ENCODE data around the gene SELENOT.
A peak's percentile ranks its signal among the peaks of the same experiment; 100 is the strongest.
"Not testable (repeated sequence)": the region's sequence is repeated elsewhere in the genome, so short reads cannot be mapped to it uniquely, and the experiment has no call there.

The SELENOT gene

DNA sequence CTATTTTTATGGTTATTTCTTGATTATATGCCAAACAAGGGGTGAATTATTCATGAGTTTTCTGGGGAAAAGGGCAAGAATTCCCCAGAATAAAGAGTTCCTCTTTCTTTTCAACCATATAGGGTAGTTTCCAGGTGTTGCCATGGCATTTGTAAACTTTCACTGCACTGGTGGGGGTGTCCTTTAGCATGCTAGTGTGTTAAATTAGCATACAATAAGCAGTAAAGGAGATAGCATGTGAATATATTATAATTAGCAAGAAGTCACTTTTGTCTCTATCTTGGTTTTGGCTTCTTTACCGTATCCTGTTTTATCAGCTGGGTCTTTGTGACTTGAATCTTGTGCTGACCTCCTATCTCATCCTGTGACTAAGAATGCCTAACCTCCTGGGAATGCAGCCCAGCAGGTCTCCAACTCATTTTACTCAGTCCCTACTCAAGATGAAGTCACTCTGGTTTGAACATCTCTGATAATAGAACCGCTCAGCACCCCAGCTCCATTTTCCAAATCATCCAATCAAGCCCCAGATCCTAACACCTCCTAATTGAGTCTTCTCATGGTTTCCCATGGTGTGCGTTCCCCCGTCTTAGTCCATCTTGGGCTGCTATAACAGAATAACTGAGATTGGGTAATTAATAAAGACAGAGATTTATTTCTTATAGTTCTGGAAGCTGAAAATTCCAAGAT is 3.4 kb upstream of the SELENOT start:
- Mint-ChIP-seq H3K4me3 (no peak overlapping the region), H3K36me3 (peaks cover 16% of the 10 kb centered on the region), H3K27me3 (peaks cover 4% of the 10 kb centered on the region), H3K9me3 (no peaks in the 10 kb centered on the region), H3K27ac (no peak overlapping the region), H3K4me1 (peaks cover 29% of the 10 kb centered on the region)
- DNase-seq = no peak
- CTCF ChIA-PET = no interaction called here

DNA sequence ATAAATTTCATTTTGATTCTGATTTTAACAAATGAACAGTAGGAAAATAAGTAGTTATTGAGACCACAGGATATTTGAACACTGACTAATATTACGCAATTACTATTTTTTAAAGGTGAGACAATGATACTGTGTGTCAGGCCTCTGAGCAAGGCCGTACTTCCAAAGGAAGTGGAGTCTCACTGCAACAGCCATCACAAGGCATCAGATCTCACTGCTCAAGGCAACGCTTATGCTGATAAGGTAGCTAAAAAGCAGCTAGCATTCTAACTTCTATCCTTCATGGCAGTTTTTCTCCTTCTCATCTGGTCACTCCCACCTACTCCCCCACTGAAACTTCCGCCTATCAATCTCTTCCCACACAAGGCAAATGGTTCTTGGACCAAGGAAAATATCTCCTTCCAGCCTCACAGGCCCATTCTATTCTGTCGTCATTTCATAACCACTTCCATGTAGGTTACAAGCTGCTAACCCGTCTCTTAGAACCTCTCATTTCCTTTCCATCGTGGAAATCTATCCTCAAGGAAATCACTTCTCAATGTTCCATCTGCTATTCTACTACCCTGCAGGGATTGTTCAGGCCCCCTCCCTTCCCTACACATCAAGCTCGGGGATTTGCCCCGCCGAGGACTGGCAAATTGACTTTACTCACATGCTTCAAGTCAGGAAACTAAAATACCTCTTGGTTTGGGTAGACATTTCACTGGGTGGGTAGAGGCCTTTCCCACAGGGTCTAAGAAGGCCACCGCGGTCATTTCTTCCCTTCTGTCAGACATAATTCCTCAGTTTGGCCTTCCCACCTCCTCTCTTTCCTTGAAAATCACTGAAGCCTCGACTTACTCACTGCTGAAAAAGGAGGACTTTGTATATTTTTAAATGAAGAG is 2.2 kb upstream of the SELENOT start:
- H3K36me3 Mint-ChIP-seq = peaks cover 18% of the 10 kb centered on the region
- peaks cover 39% of the 10 kb centered on the region for H3K4me1 Mint-ChIP-seq
- H3K27ac Mint-ChIP-seq, CTCF ChIA-PET, H3K4me3 Mint-ChIP-seq, H3K9me3 Mint-ChIP-seq, DNase-seq, H3K27me3 Mint-ChIP-seq: not testable (repeated sequence)

DNA sequence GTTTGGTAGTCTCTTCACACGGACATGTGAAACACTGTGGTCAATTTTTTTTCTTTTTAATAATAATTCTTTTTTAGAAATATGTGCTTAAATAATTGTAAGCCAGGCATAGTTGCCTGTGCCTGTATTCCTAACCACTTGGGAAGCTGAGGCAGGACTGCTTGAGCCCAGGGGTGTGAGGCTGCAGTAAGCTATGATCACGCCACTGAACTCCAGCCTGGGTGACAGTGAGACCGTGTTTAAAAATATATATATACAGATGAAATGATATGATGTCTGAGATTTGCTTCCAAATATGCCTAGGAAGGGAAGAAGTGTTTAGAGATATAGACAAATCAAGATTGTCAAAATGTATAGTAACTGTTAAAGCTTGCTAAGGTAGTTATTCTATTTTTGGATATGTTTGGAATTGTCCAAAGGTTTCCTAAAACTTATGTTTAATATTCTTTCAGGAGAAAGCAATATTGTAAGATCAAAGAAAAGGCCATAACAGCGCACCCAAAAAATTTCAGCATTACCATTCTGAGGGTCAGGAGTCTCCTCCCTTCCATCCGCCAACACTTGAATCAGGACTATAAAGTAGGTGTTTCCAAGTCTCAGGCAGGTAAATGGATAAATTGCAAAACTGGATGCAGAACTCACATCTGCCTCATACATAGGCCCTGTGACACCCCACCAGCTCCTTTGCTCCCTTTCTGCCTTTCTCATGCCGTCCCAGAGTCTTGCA is 532 bp upstream of the SELENOT start:
- Mint-ChIP-seq H3K27me3 (peaks cover 4% of the 10 kb centered on the region), H3K27ac (peak overlapping the region; percentile 99), H3K4me1 (peaks cover 55% of the 10 kb centered on the region), H3K36me3 (peaks cover 31% of the 10 kb centered on the region), H3K4me3 (peak overlapping the region; percentile 98), H3K9me3 (no peaks in the 10 kb centered on the region)
- DNase-seq = no peak
- CTCF ChIA-PET = no interaction called here

DNA sequence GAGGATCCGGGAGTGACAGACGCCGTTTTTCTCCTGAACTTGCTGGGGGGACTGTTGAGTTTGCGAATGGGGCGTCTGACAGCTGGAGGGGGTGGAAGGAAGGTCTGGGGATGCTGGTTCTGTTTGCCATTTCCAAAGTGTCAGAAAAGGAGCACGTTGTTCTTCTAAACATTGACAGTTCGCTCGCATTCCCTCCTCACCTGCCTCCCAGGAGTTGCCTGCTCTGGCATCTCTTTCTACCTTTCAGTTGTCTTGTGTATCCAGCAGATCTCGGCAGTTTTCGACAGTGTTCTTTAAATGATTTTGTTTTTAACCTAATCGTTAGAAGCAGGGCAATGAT is 829 bp downstream of the SELENOT start:
- Mint-ChIP-seq H3K27ac (peak overlapping the region; percentile 99), H3K27me3 (peaks cover 4% of the 10 kb centered on the region), H3K36me3 (peaks cover 37% of the 10 kb centered on the region), H3K4me3 (peak overlapping the region; percentile 98), H3K9me3 (no peaks in the 10 kb centered on the region), H3K4me1 (peaks cover 68% of the 10 kb centered on the region)
- CTCF ChIA-PET = no interaction called here
- DNase-seq = no peak

DNA sequence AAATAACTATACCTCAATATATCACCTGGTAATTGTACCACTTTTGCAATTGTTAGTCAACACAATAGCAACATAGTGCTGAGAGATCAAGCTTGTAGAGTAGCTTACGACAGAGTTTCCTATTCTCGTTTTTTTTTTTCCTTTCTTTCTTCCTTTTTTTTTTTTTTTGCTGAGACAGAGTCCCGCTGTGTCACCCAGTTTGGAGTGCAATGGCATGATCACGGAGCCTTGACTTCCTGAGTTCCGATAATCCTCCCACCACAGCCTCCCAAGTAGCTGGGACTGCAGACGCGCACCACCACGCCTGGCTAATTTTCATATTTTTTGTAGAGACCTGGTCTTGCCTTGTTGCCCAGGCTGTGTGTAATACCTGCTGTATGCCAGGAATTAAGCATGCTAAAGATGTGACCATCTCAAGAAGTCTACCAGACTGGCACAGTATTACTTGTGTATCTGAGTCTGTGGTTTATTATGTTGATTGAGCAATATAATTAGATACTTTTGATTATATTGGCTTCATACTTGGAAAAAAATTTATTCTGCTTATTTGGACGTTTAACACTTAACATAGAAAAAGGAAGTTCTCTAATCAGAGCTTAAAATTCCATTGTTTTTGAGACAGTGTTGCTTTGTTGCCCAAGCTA is 3.0 kb downstream of the SELENOT start:
- no peak for DNase-seq
- H3K9me3 Mint-ChIP-seq = no peaks in the 10 kb centered on the region

DNA sequence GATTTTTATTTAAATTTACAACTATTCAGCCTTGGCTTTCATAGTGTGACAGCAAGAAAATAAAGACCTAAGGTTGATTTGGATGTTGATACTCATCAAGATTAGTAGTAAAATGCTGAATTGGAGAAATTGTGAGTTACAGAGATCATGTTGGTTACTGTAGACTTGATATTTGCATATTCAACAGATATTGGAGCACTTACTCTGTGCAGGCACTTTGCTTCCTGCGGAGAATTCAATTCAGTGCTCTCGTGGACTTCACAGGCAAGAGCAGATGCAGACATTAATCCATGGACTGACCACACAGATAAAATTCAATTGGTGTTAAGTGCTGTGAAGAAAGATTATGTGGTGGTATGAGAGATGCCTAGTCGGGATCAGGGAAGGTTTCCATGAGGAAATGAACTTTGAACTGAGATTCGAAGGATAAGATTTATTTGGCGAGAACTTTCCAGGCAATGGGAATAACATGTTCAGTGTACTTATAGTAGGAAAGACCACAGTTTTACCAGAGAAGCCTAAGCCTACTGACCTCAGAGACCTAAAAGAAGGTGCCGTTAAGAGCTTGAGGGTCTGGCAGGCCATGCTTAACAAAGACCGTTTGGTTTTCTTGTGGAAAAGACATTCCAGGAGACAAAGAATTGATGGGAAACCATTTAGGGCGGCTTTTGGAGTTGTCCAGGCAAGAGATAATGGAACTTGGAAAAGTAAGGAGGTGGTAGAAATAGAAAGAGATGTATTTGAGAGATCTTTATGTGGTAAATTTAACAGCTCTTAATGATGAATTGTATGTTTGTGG is 4.3 kb downstream of the SELENOT start:
- H3K4me1 Mint-ChIP-seq = peaks cover 71% of the 10 kb centered on the region
- no peak for DNase-seq
- no peak overlapping the region for H3K27ac Mint-ChIP-seq
- peaks cover 4% of the 10 kb centered on the region for H3K27me3 Mint-ChIP-seq
- H3K9me3 Mint-ChIP-seq = no peaks in the 10 kb centered on the region
- peaks cover 40% of the 10 kb centered on the region for H3K36me3 Mint-ChIP-seq
- CTCF ChIA-PET = no interaction called here
- no peak overlapping the region for H3K4me3 Mint-ChIP-seq

More for the DNA sequence above, 3.0 kb downstream of the SELENOT start:
- Mint-ChIP-seq H3K4me1 (peaks cover 77% of the 10 kb centered on the region), H3K4me3 (peak overlapping the region; percentile 24), H3K27me3 (peaks cover 4% of the 10 kb centered on the region), H3K36me3 (peaks cover 41% of the 10 kb centered on the region), H3K27ac (peak overlapping the region; percentile 69)
- CTCF ChIA-PET = no interaction called here

DNA sequence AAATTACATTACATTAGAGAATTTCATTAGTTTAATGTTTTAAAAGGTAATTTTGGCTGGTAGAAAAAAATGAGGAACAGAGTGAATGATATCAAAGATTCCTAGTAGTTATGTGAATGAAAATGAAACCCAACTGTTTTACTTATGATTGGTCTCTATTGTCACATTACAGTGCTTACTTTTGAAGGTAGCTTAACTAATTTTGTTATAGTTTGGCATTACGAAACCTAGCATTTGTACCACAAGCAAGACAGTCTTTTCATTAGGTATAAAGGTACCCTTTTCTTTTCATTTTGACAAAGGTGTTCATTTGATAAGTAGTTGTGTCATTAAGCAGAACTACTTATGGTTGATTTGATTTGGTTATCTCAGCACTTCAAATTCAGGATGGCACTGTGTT is 6.9 kb downstream of the SELENOT start:
- DNase-seq = no peak
- Mint-ChIP-seq H3K36me3 (peaks cover 53% of the 10 kb centered on the region), H3K4me3 (no peak overlapping the region), H3K4me1 (peaks cover 80% of the 10 kb centered on the region), H3K27me3 (no peaks in the 10 kb centered on the region), H3K27ac (no peak overlapping the region), H3K9me3 (no peaks in the 10 kb centered on the region)
- CTCF ChIA-PET = no interaction called here

DNA sequence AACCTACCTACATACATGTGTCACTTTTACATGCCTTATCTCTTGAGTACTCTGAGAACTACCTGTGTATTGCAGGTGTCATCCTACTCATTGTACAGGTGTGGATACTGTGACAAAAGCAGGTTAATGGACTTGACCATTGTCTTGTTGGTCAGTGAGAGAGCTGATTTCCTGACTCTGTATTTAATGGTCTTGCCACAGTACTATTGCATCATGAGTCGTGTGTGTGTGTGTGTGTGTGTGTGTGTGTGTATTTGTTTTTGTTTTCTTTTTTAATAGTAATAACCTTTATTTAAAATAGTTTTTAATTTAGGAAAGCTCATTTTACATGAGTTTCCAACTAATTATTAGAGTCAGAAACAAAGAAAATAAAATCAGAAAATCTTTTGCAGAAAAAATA is 7.7 kb downstream of the SELENOT start:
- H3K36me3 Mint-ChIP-seq = peaks cover 52% of the 10 kb centered on the region

DNA sequence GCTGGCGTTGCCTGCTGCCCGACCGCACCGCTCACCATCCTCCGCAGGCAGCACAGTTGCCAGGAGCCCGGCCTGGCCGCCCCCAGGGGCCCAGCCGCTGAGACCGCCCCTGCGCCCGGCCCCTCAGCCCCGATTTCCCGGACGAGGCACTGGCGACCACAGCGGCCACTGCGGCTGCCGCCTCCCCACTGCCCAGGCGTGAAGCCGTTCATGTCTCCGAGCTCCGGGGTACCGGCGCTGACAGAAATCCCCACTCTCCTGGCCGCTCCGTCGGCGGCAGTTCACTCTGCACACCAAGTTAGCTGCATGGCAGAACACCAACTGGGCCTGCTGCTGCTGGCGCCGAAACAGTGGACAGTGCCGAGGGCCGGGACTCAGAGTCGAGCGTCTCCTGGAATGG is 8.5 kb downstream of the SELENOT start:
- no peak overlapping the region for H3K27ac Mint-ChIP-seq
- H3K36me3 Mint-ChIP-seq = peaks cover 47% of the 10 kb centered on the region
- H3K9me3 Mint-ChIP-seq = no peaks in the 10 kb centered on the region
- CTCF ChIA-PET = interaction anchor here (0.5 to 0.6 kb wide), 2 partner anchors 65 to 1522 kb away, joined by 3 to 4 read pairs; no protein-coding TSS in a partner anchor
- H3K4me3 Mint-ChIP-seq = no peak overlapping the region
- H3K27me3 Mint-ChIP-seq = no peaks in the 10 kb centered on the region
- peaks cover 65% of the 10 kb centered on the region for H3K4me1 Mint-ChIP-seq
- DNase-seq = no peak

More for the DNA sequence above, 7.7 kb downstream of the SELENOT start:
- H3K4me3 Mint-ChIP-seq = no peak overlapping the region
- H3K9me3 Mint-ChIP-seq = no peaks in the 10 kb centered on the region
- DNase-seq = no peak
- H3K4me1 Mint-ChIP-seq = peaks cover 73% of the 10 kb centered on the region
- CTCF ChIA-PET = no interaction called here
- no peaks in the 10 kb centered on the region for H3K27me3 Mint-ChIP-seq
- H3K27ac Mint-ChIP-seq = no peak overlapping the region

DNA sequence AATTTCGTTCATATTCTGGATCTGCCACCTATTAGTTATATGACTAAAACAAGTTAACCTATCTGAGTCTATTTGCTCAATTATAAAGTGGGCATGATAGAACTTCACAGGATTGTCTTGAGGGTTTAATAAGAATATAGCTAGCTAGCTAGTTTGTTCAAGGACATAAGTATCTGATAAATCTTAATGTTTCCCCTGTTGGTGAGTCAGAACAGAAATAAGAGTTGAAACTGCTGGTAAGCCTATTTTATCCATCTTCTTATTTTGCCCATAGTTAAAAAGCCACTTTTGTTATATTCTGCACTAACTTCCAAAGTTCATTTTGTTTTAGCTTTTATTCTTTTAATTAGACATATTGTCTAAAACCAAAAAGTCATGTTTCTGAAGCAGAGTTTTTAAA is 9.4 kb downstream of the SELENOT start:
- H3K27ac Mint-ChIP-seq = no peak overlapping the region

DNA sequence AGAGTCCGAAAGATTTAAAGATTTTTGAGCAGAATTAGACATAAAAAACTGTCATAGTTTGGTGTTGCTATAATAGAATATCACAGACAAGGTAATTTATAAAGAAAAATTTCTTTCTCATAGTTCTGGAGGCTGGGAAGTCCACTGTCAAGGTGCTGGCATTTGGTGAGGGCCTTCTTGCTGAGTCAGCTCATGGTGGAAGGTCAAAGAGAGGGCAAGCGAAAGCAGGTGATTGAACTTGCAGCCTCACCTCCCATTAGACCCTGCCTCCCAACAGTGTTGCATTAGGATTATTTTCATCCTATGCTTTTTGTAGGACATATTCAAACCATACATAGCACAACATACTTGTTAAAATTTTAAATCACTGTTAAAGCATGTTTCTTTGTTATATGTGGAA is 9.9 kb downstream of the SELENOT start:
- no peak for DNase-seq
- H3K36me3 Mint-ChIP-seq = peaks cover 37% of the 10 kb centered on the region
- CTCF ChIA-PET = no interaction called here
- H3K27ac Mint-ChIP-seq = no peak overlapping the region
- H3K9me3 Mint-ChIP-seq = no peaks in the 10 kb centered on the region
- no peak overlapping the region for H3K4me3 Mint-ChIP-seq
- no peaks in the 10 kb centered on the region for H3K27me3 Mint-ChIP-seq
- H3K4me1 Mint-ChIP-seq = peaks cover 52% of the 10 kb centered on the region

More for the DNA sequence above, 9.4 kb downstream of the SELENOT start:
- no peaks in the 10 kb centered on the region for H3K27me3 Mint-ChIP-seq
- no peaks in the 10 kb centered on the region for H3K9me3 Mint-ChIP-seq
- H3K36me3 Mint-ChIP-seq = peaks cover 41% of the 10 kb centered on the region
- H3K4me3 Mint-ChIP-seq = no peak overlapping the region
- DNase-seq = no peak
- peaks cover 57% of the 10 kb centered on the region for H3K4me1 Mint-ChIP-seq
- CTCF ChIA-PET = no interaction called here

DNA sequence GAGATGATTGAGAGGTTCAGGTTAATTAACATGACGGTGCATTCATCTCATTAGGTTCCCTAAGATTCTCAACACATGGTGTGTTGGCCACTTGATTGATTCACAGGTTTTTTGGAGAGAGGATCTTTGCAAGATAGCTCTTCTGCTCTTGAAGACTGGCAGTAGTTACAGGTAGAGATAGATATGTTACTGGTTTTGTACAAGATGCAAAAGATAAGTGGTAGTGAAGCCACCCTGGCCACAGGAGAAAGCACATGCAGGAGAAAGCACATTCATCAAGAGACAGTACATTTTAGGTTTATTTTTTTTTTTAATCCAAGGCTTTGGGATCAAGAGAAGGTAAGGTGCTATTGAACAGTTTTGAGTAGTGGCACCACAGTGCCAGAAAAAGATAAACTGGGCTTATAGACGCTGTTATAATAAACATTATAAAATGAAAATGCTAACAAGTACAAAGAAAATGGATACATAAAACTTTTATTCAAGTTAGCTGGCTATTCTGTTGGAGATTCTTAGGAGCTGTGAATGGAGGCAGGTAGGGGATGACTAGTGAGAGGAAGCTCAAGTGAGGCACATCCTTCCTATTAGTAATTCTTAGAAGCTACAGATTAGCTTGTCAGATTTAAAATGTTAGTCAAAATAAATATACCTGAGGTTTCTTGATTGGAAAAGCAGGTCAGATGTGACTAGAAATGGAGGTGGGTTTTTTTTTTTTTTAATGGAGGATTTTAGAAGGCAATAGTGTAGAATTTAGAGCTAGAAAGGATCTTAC is 10.8 kb downstream of the SELENOT start:
- H3K27me3 Mint-ChIP-seq = no peaks in the 10 kb centered on the region
- no peak overlapping the region for H3K27ac Mint-ChIP-seq
- no peak overlapping the region for H3K4me3 Mint-ChIP-seq
- no peaks in the 10 kb centered on the region for H3K9me3 Mint-ChIP-seq
- CTCF ChIA-PET = no interaction called here
- H3K36me3 Mint-ChIP-seq = peaks cover 42% of the 10 kb centered on the region
- DNase-seq = no peak
- peaks cover 44% of the 10 kb centered on the region for H3K4me1 Mint-ChIP-seq

All from activated naive CD4-positive, alpha-beta T cell treated with anti-CD3 and anti-CD28 coated beads, Interleukin-2, amount 10 ng/mL, durations not matched to agents 7 days and 5 days (primary cell).